ENCODE results near the gene GARNL3. TPM values are rescaled to one million over a fixed set of nuclear protein-coding genes. Genes with fewer than 3 reads are reported as not detected.

Gene GARNL3
- total RNA-seq, 2 donors from 2014 or later, result 2.8 to 5.1 TPM

DNA sequence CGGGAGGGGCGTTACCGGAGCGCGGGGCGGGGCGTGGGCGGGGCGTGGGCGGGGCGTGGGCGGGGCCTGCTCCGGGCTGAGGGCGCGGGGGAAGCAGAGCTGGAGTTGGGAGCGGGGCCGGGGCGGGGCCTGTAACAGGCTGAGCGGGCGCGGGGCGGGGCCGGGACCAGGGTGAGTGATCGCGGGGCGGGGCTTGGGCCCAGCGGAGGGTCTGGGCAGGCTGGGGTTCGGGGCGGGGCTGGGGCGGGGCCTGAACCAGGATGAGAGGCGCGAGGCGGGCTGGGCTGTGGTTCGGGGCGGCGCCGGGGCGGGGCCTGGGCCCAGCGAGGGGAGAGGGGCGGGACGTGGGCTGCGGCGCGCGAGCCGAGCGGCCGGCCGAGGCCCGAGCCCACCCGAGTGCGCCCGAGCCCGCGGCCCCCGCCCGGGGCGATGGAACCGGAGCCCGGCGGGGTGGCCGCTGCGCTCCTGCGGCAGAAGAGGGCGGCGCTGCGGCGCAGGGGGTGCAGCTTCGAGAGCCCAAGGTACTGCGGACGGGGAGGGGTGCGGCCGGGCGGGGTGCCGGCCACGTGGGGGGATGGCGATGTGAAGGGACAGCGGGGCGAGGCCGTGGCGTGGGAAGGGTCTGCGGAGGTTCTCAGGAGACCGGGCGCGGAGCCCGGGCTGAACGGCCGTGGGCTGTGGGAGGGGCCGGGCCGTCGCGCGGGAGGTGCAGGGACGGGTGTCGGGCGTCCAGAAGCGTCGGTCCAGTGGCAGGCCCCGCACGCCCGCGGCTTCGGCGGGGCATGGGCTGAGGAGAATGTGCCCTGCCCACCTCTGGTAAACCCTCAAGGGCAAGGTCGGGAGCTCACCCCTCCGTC lies 39.5 kb upstream of the GARNL3 start:
- Mint-ChIP-seq H3K4me3 (peak overlapping the region; percentile 77), H3K27me3 (peaks cover 6% of the 10 kb centered on the region), H3K9me3 (no peaks in the 10 kb centered on the region), H3K4me1 (peaks cover 10% of the 10 kb centered on the region), H3K27ac (peak overlapping the region; percentile 85), H3K36me3 (ENCODE audit: low read depth) (peaks cover 6% of the 10 kb centered on the region)
- ATAC-seq (replicated peaks), result peak; percentile 87

DNA sequence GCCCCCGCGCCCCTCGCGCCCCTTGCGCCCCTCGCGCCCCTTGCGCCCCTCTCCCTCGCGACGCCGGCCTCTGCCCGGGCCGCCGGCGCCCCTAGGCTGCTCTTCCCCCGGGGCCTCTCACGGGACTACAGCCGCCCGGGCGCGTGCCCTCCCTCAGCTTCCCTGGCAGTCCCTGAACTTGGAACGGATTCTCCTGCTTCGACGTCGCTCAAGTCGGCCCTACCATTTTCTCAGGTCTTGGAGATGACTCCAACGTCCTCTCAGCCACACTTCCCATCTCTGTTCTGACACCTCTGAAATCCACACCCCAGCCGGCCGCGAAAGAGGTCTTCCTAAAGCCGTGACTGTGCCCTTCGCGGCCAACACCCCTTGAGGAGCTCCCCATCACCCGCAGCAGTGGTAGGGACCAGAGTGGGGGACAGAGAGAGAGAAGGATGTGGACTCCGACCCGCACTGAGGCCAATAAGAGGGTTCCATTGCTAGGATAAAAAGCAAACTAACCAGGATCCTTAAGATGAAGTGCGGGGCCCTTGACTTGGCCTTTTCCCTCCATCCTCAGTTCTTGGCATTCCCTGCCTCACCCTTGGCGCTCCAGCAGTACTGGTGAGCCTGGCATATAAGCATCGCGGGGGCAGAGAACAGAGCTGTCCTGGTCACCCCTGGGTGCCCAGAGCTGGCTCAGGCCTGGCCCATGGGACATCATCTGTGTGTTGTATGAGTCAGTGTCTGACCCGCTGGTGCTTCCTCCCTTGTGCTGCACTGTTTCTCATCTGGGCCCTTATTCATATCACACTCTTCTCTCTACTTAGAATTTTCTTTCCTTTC lies 38.6 kb upstream of the GARNL3 start:
- Mint-ChIP-seq H3K9me3 (no peaks in the 10 kb centered on the region), H3K4me1 (peaks cover 10% of the 10 kb centered on the region), H3K36me3 (ENCODE audit: low read depth) (peaks cover 6% of the 10 kb centered on the region), H3K27ac (peak overlapping the region; percentile 79), H3K27me3 (peaks cover 6% of the 10 kb centered on the region), H3K4me3 (peak overlapping the region; percentile 76)
- ATAC-seq (replicated peaks), result no peak

DNA sequence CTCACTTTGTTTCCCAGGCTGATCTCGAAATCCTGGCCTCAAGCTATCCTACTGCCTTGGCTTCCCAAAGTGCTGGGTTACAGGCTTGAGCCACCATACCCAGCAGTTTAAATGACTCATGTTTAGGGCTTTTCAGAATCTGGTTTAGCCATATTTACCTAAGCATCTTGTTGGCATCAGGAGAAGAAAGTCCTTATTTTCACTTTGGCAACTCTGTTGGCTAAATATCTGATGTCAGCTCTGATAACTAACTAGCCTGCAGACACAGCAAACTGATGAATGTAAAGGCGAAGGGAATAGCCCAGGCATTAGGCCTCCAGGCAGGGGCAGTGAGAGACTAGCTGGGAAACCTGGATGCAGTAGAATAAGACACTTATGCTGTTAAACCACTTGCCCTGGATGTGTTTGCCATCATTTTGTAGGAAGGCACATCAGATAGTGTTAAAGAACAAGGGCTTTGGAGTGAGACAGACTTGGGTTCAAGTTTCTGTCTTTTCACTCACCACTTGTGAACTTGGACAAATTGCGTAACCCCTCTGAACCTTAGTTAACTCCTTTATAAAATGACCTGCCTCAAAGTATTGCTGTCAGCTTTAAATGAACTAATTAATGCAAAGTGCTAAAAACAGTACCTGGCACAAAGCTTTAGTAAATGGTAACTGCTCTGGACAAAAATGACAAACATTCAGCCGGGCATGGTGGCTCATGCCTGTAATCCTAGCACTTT lies 34.7 kb upstream of the GARNL3 start:
- Mint-ChIP-seq H3K4me3 (no peak overlapping the region), H3K27ac (no peak overlapping the region), H3K9me3 (no peaks in the 10 kb centered on the region), H3K36me3 (ENCODE audit: low read depth) (no peaks in the 10 kb centered on the region), H3K4me1 (peaks cover 5% of the 10 kb centered on the region), H3K27me3 (peaks cover 12% of the 10 kb centered on the region)
- no peak for ATAC-seq (replicated peaks)

DNA sequence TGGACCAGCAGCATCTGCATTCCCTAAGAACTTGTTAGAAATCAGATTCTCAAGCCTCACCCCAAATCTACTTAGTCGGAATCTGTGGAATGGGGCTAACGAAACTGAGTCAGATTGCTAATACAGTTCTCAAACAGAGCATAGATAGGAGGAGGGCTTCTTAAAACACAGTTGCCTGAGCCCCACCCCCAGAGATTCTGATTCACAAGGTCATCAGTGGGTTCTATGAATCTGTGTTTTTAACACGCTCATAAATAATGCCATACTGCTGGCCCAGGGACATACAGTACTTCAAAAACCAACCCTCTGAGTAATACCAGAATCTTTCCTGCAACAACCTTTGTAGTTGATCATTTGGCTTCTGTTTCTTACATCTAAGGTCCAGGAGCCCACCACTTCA lies 32.9 kb upstream of the GARNL3 start:
- no peaks in the 10 kb centered on the region for H3K36me3 Mint-ChIP-seq (ENCODE audit: low read depth)
- H3K9me3 Mint-ChIP-seq, result no peaks in the 10 kb centered on the region
- no peak overlapping the region for H3K27ac Mint-ChIP-seq
- no peak overlapping the region for H3K4me3 Mint-ChIP-seq
- peaks cover 9% of the 10 kb centered on the region for H3K27me3 Mint-ChIP-seq
- no peak for ATAC-seq (replicated peaks)
- peaks cover under 1% of the 10 kb centered on the region for H3K4me1 Mint-ChIP-seq

DNA sequence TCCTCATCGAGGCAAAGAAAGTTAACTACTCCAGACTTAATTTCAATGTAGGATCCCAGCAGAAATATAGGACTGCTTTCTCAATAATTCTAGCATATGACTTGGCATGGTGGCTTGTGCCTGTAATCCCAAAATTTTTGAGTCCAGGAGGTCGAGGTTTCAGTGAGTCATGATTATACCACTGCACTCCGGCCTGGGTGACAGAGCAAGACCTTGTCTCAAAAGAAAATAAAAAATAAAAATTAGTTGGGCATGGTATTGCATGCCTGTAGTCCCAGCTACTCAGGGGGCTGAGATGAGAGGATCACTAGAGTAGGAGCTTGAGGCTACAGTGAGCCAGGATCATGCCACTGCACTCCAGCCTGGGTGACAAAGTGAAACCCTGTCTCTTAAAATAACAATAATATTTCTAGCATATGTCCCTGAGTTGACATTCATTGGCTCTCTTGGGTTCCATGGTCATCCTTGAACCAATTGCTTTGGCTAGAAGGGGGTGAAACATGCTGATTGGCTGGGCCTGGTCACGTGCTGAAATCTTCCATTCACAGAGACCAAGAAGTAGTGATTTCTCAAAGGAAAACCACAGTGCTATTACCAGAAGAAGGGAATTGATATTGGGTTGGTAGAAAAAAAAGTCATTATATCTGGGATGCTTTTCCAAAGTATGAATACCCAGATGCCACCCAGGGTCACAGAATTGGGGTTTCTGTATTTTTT lies 31.6 kb upstream of the GARNL3 start:
- Mint-ChIP-seq H3K36me3 (ENCODE audit: low read depth) (no peaks in the 10 kb centered on the region), H3K4me1 (no peaks in the 10 kb centered on the region), H3K4me3 (no peak overlapping the region), H3K27ac (no peak overlapping the region), H3K9me3 (no peaks in the 10 kb centered on the region), H3K27me3 (peaks cover 9% of the 10 kb centered on the region)
- peak; percentile 21 for ATAC-seq (replicated peaks)

DNA sequence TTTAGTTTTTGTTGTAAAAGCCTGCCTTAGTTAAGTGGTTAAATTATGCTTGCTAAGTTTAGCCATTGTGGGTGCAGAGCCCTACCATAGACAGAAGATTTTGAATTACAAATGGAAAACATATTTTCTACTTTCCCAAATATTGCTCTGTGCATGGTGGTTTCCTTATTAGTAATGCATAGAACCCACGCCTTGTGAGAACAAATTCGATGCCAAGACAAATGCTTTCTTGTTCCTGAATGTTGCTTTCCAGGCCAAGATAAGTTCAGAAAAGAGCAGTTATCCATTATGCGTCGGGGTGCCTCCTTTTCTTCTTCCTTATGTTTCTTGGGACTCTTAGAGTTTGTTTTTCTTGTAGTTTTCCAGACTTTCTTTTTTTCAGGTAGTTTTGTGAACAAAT lies 31.0 kb upstream of the GARNL3 start:
- H3K4me3 Mint-ChIP-seq, result no peak overlapping the region
- H3K4me1 Mint-ChIP-seq, result no peaks in the 10 kb centered on the region
- H3K36me3 Mint-ChIP-seq (ENCODE audit: low read depth), result no peaks in the 10 kb centered on the region
- H3K27me3 Mint-ChIP-seq, result peaks cover 9% of the 10 kb centered on the region
- no peaks in the 10 kb centered on the region for H3K9me3 Mint-ChIP-seq
- no peak overlapping the region for H3K27ac Mint-ChIP-seq
- no peak for ATAC-seq (replicated peaks)

DNA sequence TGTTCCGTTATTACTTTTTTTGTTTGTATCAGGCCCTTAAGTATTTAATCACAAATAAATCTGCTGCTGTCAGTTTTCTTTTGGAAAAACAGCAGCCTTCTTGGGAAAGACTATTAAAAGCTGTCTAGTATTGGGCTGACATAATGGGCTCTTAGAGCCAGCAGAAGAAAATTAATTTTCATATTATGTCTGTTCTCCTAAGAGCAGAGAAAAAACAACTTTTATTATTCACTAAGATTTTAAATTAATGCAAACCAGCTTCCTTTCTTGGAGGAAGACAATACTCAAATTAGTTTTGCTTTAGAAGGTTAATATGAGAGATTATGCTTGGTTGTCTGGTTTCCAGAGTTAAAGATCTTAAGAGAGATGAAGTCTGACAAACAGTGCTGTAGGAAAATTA lies 30.6 kb upstream of the GARNL3 start:
- no peaks in the 10 kb centered on the region for H3K36me3 Mint-ChIP-seq (ENCODE audit: low read depth)
- H3K4me3 Mint-ChIP-seq, result no peak overlapping the region
- H3K27ac Mint-ChIP-seq, result no peak overlapping the region
- no peaks in the 10 kb centered on the region for H3K4me1 Mint-ChIP-seq
- no peaks in the 10 kb centered on the region for H3K9me3 Mint-ChIP-seq
- no peak for ATAC-seq (replicated peaks)
- H3K27me3 Mint-ChIP-seq, result peaks cover 9% of the 10 kb centered on the region

DNA sequence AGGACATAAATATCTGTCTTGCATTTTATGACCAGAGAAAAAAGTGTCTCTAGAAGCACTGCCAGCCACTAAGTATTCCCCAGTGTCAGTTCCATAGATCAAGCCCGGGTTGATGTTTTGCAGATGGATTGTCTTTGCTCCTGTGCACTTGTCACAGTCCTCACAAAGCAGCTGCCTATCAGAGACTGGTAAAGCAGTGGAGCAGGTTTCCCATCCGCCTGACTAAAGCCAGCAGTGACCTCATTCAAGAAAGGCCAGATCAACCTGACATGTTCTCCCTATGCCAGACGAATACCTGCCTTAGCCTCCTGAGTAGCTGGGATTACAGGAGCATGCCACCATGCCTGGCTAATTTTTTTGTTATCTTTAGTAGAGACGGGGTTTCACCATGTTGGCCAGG lies 26.8 kb upstream of the GARNL3 start:
- Mint-ChIP-seq H3K4me1 (no peaks in the 10 kb centered on the region), H3K27ac (no peak overlapping the region), H3K4me3 (no peak overlapping the region), H3K36me3 (ENCODE audit: low read depth) (no peaks in the 10 kb centered on the region), H3K9me3 (no peaks in the 10 kb centered on the region), H3K27me3 (no peaks in the 10 kb centered on the region)
- ATAC-seq (replicated peaks), result no peak

DNA sequence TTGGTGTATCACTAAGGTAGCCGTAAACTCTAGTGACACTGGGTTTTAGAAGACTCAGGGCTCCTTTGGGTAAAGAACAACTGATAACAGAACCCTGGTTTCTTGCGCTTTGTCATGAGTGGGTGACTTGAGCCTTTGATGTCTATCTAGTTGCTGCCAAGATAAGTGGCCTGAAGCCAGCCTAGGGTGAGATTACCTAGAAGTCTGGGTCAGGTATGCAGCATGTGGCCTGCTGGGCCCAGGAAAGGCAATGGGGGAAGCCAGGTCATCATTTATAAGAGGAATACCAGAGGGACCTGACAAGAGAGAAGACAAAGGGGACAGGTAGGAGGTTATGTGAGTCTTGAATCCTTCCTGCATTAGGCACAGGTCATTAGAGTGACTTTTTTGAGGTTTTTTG lies 23.2 kb upstream of the GARNL3 start:
- Mint-ChIP-seq H3K27ac (no peak overlapping the region), H3K27me3 (no peaks in the 10 kb centered on the region), H3K4me3 (no peak overlapping the region), H3K9me3 (no peaks in the 10 kb centered on the region), H3K4me1 (no peaks in the 10 kb centered on the region), H3K36me3 (ENCODE audit: low read depth) (no peaks in the 10 kb centered on the region)
- no peak for ATAC-seq (replicated peaks)

DNA sequence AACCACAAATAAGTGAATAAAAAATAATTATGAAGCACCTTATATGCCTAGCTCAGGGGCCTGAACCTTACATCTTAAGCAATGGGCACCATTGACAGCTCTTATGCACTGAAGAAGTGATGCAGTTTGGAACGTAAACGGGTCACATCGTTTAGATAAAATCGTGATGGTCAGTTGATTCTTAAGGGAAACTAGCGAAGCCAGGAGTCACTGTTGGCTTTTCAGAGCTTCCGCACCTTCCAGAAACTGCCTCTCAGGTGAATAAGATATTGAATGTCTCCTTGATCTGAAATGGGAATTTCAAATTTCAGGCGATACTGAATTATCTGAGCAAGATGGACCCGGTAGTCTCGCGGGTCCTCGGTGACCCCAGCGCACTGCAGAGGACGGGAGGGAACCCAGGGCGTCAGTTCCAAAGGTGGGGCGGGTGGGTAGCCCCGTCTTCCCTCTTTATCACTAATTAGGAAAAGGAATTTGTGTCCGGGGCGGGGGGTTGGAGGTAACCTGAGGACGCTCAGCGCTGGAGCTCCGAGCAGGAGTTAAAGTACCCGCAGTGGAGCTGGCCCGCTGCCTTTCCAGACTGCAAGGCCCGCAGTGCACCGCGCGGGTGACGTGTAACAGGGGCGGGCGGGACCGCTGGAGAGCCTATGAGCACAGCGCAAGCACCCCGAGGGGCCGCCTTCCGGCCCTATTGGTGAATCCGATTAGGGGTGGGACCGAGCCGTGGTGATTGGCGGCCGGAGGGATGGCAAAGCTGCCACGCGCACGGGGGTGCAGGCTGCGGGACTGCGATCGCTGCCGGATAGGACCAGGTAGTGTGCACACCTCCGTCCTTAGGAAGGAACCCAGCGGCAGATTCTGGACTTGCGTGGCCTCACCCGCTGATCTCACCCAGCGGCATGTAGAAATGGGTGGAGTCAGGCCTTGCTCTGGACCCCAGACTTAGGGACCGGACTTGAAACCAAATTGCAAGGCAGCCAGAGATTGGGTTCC lies 19.7 kb upstream of the GARNL3 start:
- Mint-ChIP-seq H3K27ac (peak overlapping the region; percentile 78), H3K4me1 (no peaks in the 10 kb centered on the region), H3K27me3 (no peaks in the 10 kb centered on the region), H3K4me3 (peak overlapping the region; percentile 88), H3K36me3 (ENCODE audit: low read depth) (no peaks in the 10 kb centered on the region), H3K9me3 (no peaks in the 10 kb centered on the region)
- ATAC-seq (replicated peaks), result peak; percentile 100

DNA sequence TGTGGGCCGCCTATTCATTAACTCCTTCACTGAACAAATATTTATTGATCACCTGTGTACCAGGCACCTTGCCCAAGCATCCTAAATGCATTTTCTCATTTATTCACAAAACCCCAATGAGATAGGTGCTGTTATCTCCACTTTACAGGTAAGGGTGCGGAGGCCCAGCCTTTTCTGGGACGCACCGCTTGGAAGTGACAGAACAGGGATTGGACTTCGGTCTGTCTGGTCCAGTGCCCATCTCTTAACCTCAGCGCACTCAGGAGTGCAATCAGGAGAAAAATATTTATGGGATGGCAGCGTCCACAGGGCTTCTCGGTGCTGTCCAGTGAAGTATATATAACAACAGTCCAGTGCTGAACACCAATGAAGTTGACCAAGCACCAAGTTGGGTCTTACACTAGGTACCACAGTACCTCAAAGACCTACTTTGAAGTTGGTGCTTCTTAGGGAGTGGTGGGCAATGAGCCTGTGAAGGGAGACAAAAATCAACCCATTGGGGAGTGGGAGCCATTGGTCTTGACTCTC lies 18.9 kb upstream of the GARNL3 start:
- H3K36me3 Mint-ChIP-seq (ENCODE audit: low read depth), result no peaks in the 10 kb centered on the region
- ATAC-seq (replicated peaks), result no peak
- peak overlapping the region; percentile 88 for H3K4me3 Mint-ChIP-seq
- no peak overlapping the region for H3K27ac Mint-ChIP-seq
- no peaks in the 10 kb centered on the region for H3K4me1 Mint-ChIP-seq
- H3K9me3 Mint-ChIP-seq, result no peaks in the 10 kb centered on the region
- no peaks in the 10 kb centered on the region for H3K27me3 Mint-ChIP-seq

DNA sequence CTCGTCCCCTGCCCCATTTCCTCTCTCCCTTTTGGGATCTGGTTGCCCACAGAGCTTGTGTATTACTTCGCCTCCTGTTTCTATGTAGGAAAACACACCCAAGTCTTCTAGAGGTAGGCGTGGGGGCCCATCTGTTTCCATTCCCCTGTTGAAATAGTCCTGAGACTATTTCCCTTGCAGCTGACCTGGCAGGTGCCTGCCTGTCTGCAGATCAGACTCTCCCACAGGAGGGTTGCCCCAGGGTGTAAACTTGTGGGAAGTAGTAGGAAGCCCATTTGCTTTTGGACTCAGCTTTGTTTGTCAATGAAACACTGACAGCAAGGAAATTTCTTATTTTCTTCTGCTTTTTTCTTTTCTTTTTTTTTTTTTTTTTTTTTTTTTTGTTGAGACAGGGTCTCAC lies 16.3 kb upstream of the GARNL3 start:
- Mint-ChIP-seq H3K4me1 (no peaks in the 10 kb centered on the region), H3K9me3 (no peaks in the 10 kb centered on the region), H3K4me3 (no peak overlapping the region), H3K27me3 (peaks cover 4% of the 10 kb centered on the region), H3K36me3 (ENCODE audit: low read depth) (no peaks in the 10 kb centered on the region), H3K27ac (no peak overlapping the region)
- ATAC-seq (replicated peaks), result no peak

DNA sequence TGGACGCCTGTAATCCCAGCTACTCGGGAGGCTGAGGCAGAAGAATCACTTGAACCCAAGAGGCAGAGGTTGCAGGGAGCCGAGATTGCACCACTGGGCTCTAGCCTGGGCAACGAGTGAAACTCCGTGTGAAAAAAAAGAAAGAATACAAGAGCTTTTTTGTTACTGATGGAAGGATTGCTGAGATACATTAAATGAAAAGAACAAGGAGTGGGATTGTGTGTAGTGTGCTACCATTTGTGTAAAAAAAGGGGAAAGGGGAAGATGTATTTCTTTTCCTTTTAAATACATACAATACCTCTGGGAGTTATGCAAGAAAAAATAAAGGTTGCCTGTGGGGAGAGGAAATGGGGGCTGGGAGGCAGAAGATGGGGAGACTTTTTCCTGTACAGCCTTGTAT lies 14.7 kb upstream of the GARNL3 start:
- no peak for ATAC-seq (replicated peaks)
- no peak overlapping the region for H3K27ac Mint-ChIP-seq
- H3K36me3 Mint-ChIP-seq (ENCODE audit: low read depth), result no peaks in the 10 kb centered on the region
- H3K4me3 Mint-ChIP-seq, result no peak overlapping the region
- no peaks in the 10 kb centered on the region for H3K4me1 Mint-ChIP-seq
- no peaks in the 10 kb centered on the region for H3K9me3 Mint-ChIP-seq
- H3K27me3 Mint-ChIP-seq, result peaks cover 11% of the 10 kb centered on the region
